SK-N-SH treated with all-trans-retinoic acid at 6 μM for 48 hours (cell line): Measurements from ENCODE around the gene ABCC4.

Experiments used
- ATAC-seq: fragments of 200-7000 bp; cut with Tn5 transposase; 3 replicates; pipeline ENCODE4 v1.9.1; 2020; ENCODE audit warnings: mild to moderate bottlenecking, moderate library complexity
- ARNTL ChIP-seq: fragments of 450-650 bp; formaldehyde crosslinking; IDR thresholded peaks from 2 replicates; pipeline ENCODE4 v1.5.0; 2020; ENCODE audit warnings: low read depth, mild to moderate bottlenecking, moderate library complexity, borderline replicate concordance
- CREB5 ChIP-seq: fragments of 250-450 bp; sonication (Bioruptor Pico); IDR thresholded peaks from 2 replicates; pipeline ENCODE4 v1.5.1; 2020; ENCODE audit warnings: low read depth, mild to moderate bottlenecking, moderate library complexity
- CSDC2 ChIP-seq: fragments of 250-450 bp; sonication (Bioruptor Pico); IDR thresholded peaks from 2 replicates; pipeline ENCODE4 v1.5.0; 2020; ENCODE audit warnings: mild to moderate bottlenecking, moderate library complexity
- ESRRG ChIP-seq: fragments of 250-450 bp; sonication (Bioruptor Pico); IDR thresholded peaks from 2 replicates; pipeline ENCODE4 v1.6.1; 2021; ENCODE audit warnings: mild to moderate bottlenecking
- GLIS3 ChIP-seq: fragments of 250-450 bp; sonication (Bioruptor Pico); IDR thresholded peaks from 2 replicates; pipeline ENCODE4 v1.5.0; 2020; ENCODE audit warnings: mild to moderate bottlenecking, moderate library complexity
- ISL1 ChIP-seq: fragments of 250-450 bp; sonication (Bioruptor Pico); IDR thresholded peaks from 2 replicates; pipeline ENCODE4 v2.1.2; 2022; ENCODE audit warnings: mild to moderate bottlenecking, moderate library complexity
- PATZ1 ChIP-seq: fragments of 250-450 bp; sonication (Bioruptor Pico); IDR thresholded peaks from 2 replicates; pipeline ENCODE4 v1.8.0; 2020; ENCODE audit warnings: mild to moderate bottlenecking, moderate library complexity, borderline replicate concordance
- POU6F1 ChIP-seq: fragments of 250-450 bp; sonication (Bioruptor Pico); IDR thresholded peaks from 2 replicates; pipeline ENCODE4 v1.8.0; 2021; ENCODE audit warnings: low read depth, mild to moderate bottlenecking, moderate library complexity, borderline replicate concordance
- PPARA ChIP-seq: fragments of 250-450 bp; sonication (Bioruptor Pico); IDR thresholded peaks from 2 replicates; pipeline ENCODE4 v1.5.0; 2020; ENCODE audit warnings: mild to moderate bottlenecking, borderline replicate concordance
- RARB ChIP-seq: fragments of 250-450 bp; sonication (Bioruptor Pico); IDR thresholded peaks from 2 replicates; pipeline ENCODE4 v1.8.0; 2021; ENCODE audit warnings: mild to moderate bottlenecking, moderate library complexity
- TCF4 ChIP-seq: fragments of 250-450 bp; sonication (Bioruptor Pico); IDR thresholded peaks from 2 replicates; pipeline ENCODE4 v1.8.0; 2021; ENCODE audit warnings: mild to moderate bottlenecking, moderate library complexity, borderline replicate concordance
- TOX ChIP-seq: fragments of 250-450 bp; sonication (Bioruptor Pico); IDR thresholded peaks from 2 replicates; pipeline ENCODE4 v1.8.0; 2021; ENCODE audit warnings: mild to moderate bottlenecking, moderate library complexity, borderline replicate concordance
- ZFP3 ChIP-seq: fragments of 250-450 bp; sonication (Bioruptor Pico); IDR thresholded peaks from 2 replicates; pipeline ENCODE4 v1.5.0; 2020; ENCODE audit warnings: mild to moderate bottlenecking, moderate library complexity
- ZFP30 ChIP-seq: fragments of 450-650 bp; formaldehyde crosslinking; IDR thresholded peaks from 2 replicates; pipeline ENCODE4 v1.5.0; 2022; ENCODE audit warnings: mild to moderate bottlenecking, moderate library complexity
- ZNF565 ChIP-seq: fragments of 450-650 bp; formaldehyde crosslinking; conservative IDR thresholded peaks from 2 replicates; pipeline ENCODE4 v1.5.0; 2020; ENCODE audit warnings: low read depth, mild to moderate bottlenecking, moderate library complexity
- ZNF70 ChIP-seq: fragments of 450-650 bp; formaldehyde crosslinking; IDR thresholded peaks from 2 replicates; pipeline ENCODE4 v1.5.0; 2020; ENCODE audit warnings: mild to moderate bottlenecking, moderate library complexity
- ZNF8 ChIP-seq: fragments of 450-650 bp; formaldehyde crosslinking; IDR thresholded peaks from 2 replicates; pipeline ENCODE4 v1.5.0; 2020; ENCODE audit warnings: mild to moderate bottlenecking, moderate library complexity
- TF ChIP-seq, protein P1 (sequence below): fragments of 250-450 bp; sonication (Bioruptor Pico); IDR thresholded peaks from 2 replicates; pipeline ENCODE4 v1.5.1; 2021; ENCODE audit warnings: mild to moderate bottlenecking, moderate library complexity
- TF ChIP-seq, protein P2 (sequence below): fragments of 250-450 bp; sonication (Bioruptor Pico); IDR thresholded peaks from 2 replicates; pipeline ENCODE4 v1.5.0; 2020; ENCODE audit warnings: mild to moderate bottlenecking, moderate library complexity

ABCC4 gene

GRCh38 chr13:95260031-95260525 lies 41.2 kb downstream of the ABCC4 start (continued):
- TF ChIP-seq, protein P1, sequence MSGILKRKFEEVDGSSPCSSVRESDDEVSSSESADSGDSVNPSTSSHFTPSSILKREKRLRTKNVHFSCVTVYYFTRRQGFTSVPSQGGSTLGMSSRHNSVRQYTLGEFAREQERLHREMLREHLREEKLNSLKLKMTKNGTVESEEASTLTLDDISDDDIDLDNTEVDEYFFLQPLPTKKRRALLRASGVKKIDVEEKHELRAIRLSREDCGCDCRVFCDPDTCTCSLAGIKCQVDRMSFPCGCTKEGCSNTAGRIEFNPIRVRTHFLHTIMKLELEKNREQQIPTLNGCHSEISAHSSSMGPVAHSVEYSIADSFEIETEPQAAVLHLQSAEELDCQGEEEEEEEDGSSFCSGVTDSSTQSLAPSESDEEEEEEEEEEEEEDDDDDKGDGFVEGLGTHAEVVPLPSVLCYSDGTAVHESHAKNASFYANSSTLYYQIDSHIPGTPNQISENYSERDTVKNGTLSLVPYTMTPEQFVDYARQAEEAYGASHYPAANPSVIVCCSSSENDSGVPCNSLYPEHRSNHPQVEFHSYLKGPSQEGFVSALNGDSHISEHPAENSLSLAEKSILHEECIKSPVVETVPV (CRISPR knock-in tag), result no peak
- TF ChIP-seq ZNF565 (no peak), ESRRG (CRISPR knock-in tag) (no peak), ZFP30 (CRISPR knock-in tag) (no peak), PATZ1 (CRISPR knock-in tag) (no peak), ARNTL (CRISPR knock-in tag) (no peak), TOX (CRISPR knock-in tag) (no peak)

- ATAC-seq, result no peak
- TF ChIP-seq TCF4 (CRISPR knock-in tag) (no peak), ESRRG (CRISPR knock-in tag) (no peak), RARB (CRISPR knock-in tag) (no peak), CREB5 (CRISPR knock-in tag) (no peak)
Observed at GRCh38 chr13:95258619-95259194, 42.5 kb downstream of the ABCC4 start.

GRCh38 chr13:95258098-95258497 lies 43.2 kb downstream of the ABCC4 start:
- TF ChIP-seq ZFP30 (CRISPR knock-in tag), result no peak
- TF ChIP-seq ESRRG (CRISPR knock-in tag), result no peak
- TF ChIP-seq PPARA (CRISPR knock-in tag), result no peak
- no peak for TF ChIP-seq ZNF70
- no peak for TF ChIP-seq RARB (CRISPR knock-in tag)
- no peak for TF ChIP-seq PATZ1 (CRISPR knock-in tag)
- TF ChIP-seq ISL1 (CRISPR knock-in tag), result no peak
- TF ChIP-seq ARNTL (CRISPR knock-in tag), result no peak
- no peak for TF ChIP-seq ZFP3 (CRISPR knock-in tag)
- TF ChIP-seq, protein P1 (CRISPR knock-in tag), result no peak
- no peak for TF ChIP-seq TCF4 (CRISPR knock-in tag)
- TF ChIP-seq, protein P2, sequence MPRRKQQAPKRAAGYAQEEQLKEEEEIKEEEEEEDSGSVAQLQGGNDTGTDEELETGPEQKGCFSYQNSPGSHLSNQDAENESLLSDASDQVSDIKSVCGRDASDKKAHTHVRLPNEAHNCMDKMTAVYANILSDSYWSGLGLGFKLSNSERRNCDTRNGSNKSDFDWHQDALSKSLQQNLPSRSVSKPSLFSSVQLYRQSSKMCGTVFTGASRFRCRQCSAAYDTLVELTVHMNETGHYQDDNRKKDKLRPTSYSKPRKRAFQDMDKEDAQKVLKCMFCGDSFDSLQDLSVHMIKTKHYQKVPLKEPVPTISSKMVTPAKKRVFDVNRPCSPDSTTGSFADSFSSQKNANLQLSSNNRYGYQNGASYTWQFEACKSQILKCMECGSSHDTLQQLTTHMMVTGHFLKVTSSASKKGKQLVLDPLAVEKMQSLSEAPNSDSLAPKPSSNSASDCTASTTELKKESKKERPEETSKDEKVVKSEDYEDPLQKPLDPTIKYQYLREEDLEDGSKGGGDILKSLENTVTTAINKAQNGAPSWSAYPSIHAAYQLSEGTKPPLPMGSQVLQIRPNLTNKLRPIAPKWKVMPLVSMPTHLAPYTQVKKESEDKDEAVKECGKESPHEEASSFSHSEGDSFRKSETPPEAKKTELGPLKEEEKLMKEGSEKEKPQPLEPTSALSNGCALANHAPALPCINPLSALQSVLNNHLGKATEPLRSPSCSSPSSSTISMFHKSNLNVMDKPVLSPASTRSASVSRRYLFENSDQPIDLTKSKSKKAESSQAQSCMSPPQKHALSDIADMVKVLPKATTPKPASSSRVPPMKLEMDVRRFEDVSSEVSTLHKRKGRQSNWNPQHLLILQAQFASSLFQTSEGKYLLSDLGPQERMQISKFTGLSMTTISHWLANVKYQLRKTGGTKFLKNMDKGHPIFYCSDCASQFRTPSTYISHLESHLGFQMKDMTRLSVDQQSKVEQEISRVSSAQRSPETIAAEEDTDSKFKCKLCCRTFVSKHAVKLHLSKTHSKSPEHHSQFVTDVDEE (CRISPR knock-in tag), result no peak
- TF ChIP-seq POU6F1, result no peak
- no peak for TF ChIP-seq ZNF8 (CRISPR knock-in tag)
- no peak for TF ChIP-seq CREB5 (CRISPR knock-in tag)
- TF ChIP-seq CSDC2 (CRISPR knock-in tag), result no peak
- TF ChIP-seq GLIS3, result no peak
- TF ChIP-seq ZNF565, result no peak

More at GRCh38 chr13:95258098-95258497, 43.2 kb downstream of the ABCC4 start:
- ATAC-seq, result no peak
